Memory B cell (primary cell): Measurements from ENCODE around the gene CDH13.

ENCODE experiments used
- ATAC-seq: fragments of 150-1000 bp; cut with Tn5 transposase; 2 replicates; pipeline ENCODE4 v1.10.0; 2021; ENCODE audit warnings: low read depth, mild to moderate bottlenecking, moderate library complexity
- DNase-seq, 2 donors: peaks; one replicate each; pipeline ENCODE4 v3.0.0; 2022; ENCODE audit warnings: low spot score in 2 of 2
- H3K27ac Mint-ChIP-seq: one replicate; pipeline ENCODE4 v1.8.0; 2022; ENCODE audit warnings: mild to moderate bottlenecking, moderate library complexity, mixed read lengths
- H3K27me3 Mint-ChIP-seq: one replicate; pipeline ENCODE4 v1.8.0; 2022; ENCODE audit warnings: mixed read lengths
- H3K36me3 Mint-ChIP-seq: one replicate; pipeline ENCODE4 v1.8.0; 2022; ENCODE audit warnings: mild to moderate bottlenecking, mixed read lengths
- H3K4me1 Mint-ChIP-seq: one replicate; pipeline ENCODE4 v1.8.0; 2022; ENCODE audit warnings: mixed read lengths
- H3K4me3 Mint-ChIP-seq: one replicate; pipeline ENCODE4 v1.8.0; 2022; ENCODE audit warnings: mild to moderate bottlenecking, moderate library complexity, mixed read lengths
- H3K9me3 Mint-ChIP-seq: one replicate; pipeline ENCODE4 v1.8.0; 2022; ENCODE audit warnings: mixed read lengths

The CDH13 gene

GRCh38 chr16:83345846-83346640 is 719.3 kb downstream of the CDH13 start:
- H3K27ac Mint-ChIP-seq: no peak overlapping the region
- DNase-seq (no peak), ATAC-seq (no peak)
- H3K4me1 Mint-ChIP-seq: no peaks in the 10 kb centered on the region
- H3K27me3 Mint-ChIP-seq: peaks cover 7% of the 10 kb centered on the region
- H3K9me3 Mint-ChIP-seq: no peaks in the 10 kb centered on the region
- H3K4me3 Mint-ChIP-seq: no peak overlapping the region
- H3K36me3 Mint-ChIP-seq: no peaks in the 10 kb centered on the region

- DNase-seq: no peak
- Mint-ChIP-seq H3K9me3 (no peaks in the 10 kb centered on the region), H3K27ac (no peak overlapping the region), H3K36me3 (no peaks in the 10 kb centered on the region), H3K4me1 (no peaks in the 10 kb centered on the region), H3K27me3 (peaks cover 9% of the 10 kb centered on the region), H3K4me3 (no peak overlapping the region)
- no peak for ATAC-seq
Measured at GRCh38 chr16:83348991-83349390, 722.2 kb downstream of the CDH13 start.

GRCh38 chr16:83350481-83350880 is 723.7 kb downstream of the CDH13 start:
- Mint-ChIP-seq H3K4me3 (no peak overlapping the region), H3K9me3 (no peaks in the 10 kb centered on the region), H3K4me1 (peaks cover under 1% of the 10 kb centered on the region), H3K27ac (no peak overlapping the region), H3K36me3 (no peaks in the 10 kb centered on the region), H3K27me3 (peaks cover 10% of the 10 kb centered on the region)
- DNase-seq (no peak), ATAC-seq (no peak)

DNA sequence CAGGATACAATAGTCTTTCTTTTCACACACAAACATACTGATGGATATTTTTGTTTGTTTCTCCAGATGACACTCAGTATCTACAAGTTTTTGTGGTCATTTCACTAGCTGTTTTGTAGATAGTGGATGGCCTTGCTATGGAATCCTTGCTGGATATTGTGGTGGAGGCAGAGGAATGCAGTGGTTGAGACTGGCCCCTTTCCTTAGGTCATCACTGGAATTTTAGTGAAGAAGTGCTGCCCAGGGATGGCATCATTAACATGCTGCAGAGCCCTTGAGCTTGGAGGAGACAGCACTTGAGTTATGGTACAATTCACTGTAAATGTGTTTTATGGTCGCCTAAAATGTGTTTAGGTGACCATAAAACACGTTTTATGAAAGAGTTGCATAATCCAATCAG is 725.1 kb downstream of the CDH13 start:
- ATAC-seq: no peak
- Mint-ChIP-seq H3K4me3 (no peak overlapping the region), H3K4me1 (peaks cover 8% of the 10 kb centered on the region), H3K9me3 (no peaks in the 10 kb centered on the region), H3K36me3 (no peaks in the 10 kb centered on the region), H3K27ac (no peak overlapping the region), H3K27me3 (peaks cover 3% of the 10 kb centered on the region)
- no peak for DNase-seq

DNA sequence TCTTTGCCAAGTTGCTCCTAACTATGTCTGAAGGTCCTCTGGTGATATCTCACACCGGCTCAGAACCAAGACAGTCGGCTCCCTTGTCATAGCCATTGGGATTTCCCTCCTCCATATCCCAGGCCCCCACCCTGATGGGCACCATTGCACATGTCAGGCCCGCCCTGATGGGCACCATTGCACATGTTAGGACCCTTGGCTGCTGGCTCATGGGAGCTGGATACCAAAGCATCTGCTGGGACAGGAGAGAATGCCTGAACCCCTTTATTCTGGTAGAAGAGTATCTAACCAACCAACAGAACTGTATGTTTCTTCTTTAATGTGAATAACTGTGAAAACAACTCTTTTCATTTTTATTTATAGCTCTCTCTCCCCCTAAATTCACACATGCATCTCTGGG is 726.5 kb downstream of the CDH13 start:
- Mint-ChIP-seq H3K4me3 (no peak overlapping the region), H3K27ac (no peak overlapping the region), H3K36me3 (no peaks in the 10 kb centered on the region), H3K4me1 (peaks cover 8% of the 10 kb centered on the region), H3K9me3 (no peaks in the 10 kb centered on the region), H3K27me3 (peaks cover 3% of the 10 kb centered on the region)
- no peak for ATAC-seq
- no peak for DNase-seq

- Mint-ChIP-seq H3K27ac (no peak overlapping the region), H3K4me3 (no peak overlapping the region), H3K27me3 (peaks cover 3% of the 10 kb centered on the region), H3K4me1 (peaks cover 8% of the 10 kb centered on the region), H3K9me3 (no peaks in the 10 kb centered on the region), H3K36me3 (no peaks in the 10 kb centered on the region)
- ATAC-seq: no peak
- no peak for DNase-seq
Measured at GRCh38 chr16:83354015-83354414, 727.2 kb downstream of the CDH13 start.

GRCh38 chr16:83355570-83356218 is 728.9 kb downstream of the CDH13 start:
- DNase-seq (no peak), ATAC-seq (peak; percentile 47)
- Mint-ChIP-seq H3K4me1 (peaks cover 8% of the 10 kb centered on the region), H3K27ac (no peak overlapping the region), H3K4me3 (no peak overlapping the region), H3K27me3 (peaks cover 3% of the 10 kb centered on the region), H3K36me3 (no peaks in the 10 kb centered on the region), H3K9me3 (no peaks in the 10 kb centered on the region)

DNA sequence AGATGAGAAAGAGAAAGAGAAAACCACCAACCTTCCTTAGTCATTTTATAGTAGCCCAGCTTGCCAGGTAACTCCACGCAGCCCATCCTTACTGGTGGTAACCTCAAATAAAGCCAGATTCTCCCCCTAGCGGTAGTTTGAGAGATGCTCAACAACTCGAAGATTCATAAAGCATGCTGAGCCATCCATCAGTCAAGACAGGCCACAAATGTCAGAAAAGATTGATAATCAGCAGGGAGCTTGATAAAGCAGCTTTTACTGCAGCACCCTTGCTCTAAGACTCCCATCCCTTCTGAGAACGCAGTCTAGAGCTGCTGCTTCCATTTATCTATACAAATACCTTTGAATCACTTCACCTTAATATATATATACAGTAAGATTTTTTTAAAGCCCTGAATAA is 729.5 kb downstream of the CDH13 start:
- DNase-seq: peak; percentile 7 to 12
- Mint-ChIP-seq H3K9me3 (no peaks in the 10 kb centered on the region), H3K27ac (no peak overlapping the region), H3K36me3 (no peaks in the 10 kb centered on the region), H3K4me3 (no peak overlapping the region), H3K27me3 (peaks cover 3% of the 10 kb centered on the region), H3K4me1 (peaks cover 8% of the 10 kb centered on the region)
- ATAC-seq: peak; percentile 58

GRCh38 chr16:83356986-83357385 is 730.2 kb downstream of the CDH13 start:
- H3K36me3 Mint-ChIP-seq: no peaks in the 10 kb centered on the region
- H3K9me3 Mint-ChIP-seq: no peaks in the 10 kb centered on the region
- H3K27ac Mint-ChIP-seq: no peak overlapping the region
- peaks cover 8% of the 10 kb centered on the region for H3K4me1 Mint-ChIP-seq
- ATAC-seq (no peak), DNase-seq (no peak)
- H3K4me3 Mint-ChIP-seq: no peak overlapping the region
- peaks cover 3% of the 10 kb centered on the region for H3K27me3 Mint-ChIP-seq

DNA sequence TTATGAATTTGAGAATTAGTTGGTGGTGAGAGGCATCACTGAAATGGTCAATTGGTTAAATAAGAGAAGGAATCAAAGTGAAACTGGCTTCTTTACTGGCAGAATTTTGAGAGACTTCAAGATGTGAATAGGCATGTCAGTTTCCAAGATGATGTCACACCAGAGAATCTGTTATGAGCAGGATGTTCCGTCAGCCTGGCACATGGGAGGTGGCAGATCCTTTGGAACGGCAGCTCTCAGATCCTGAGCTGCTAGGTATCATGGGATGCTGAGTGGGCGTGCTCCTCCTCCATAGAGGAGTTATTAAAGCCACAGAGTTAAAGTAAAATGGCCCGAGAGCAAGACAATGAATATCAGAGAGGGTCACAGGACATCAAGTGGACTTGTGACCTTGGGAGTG is 736.8 kb downstream of the CDH13 start:
- ATAC-seq (no peak), DNase-seq (no peak)
- no peak overlapping the region for H3K4me3 Mint-ChIP-seq
- H3K36me3 Mint-ChIP-seq: no peaks in the 10 kb centered on the region
- no peak overlapping the region for H3K27ac Mint-ChIP-seq
- H3K9me3 Mint-ChIP-seq: no peaks in the 10 kb centered on the region
- peaks cover 4% of the 10 kb centered on the region for H3K27me3 Mint-ChIP-seq
- no peaks in the 10 kb centered on the region for H3K4me1 Mint-ChIP-seq

- DNase-seq (no peak), ATAC-seq (no peak)
- Mint-ChIP-seq H3K27ac (no peak overlapping the region), H3K4me3 (no peak overlapping the region), H3K36me3 (no peaks in the 10 kb centered on the region), H3K9me3 (no peaks in the 10 kb centered on the region), H3K4me1 (no peaks in the 10 kb centered on the region), H3K27me3 (peaks cover 9% of the 10 kb centered on the region)
Measured at GRCh38 chr16:83365166-83365565, 738.4 kb downstream of the CDH13 start.

DNA sequence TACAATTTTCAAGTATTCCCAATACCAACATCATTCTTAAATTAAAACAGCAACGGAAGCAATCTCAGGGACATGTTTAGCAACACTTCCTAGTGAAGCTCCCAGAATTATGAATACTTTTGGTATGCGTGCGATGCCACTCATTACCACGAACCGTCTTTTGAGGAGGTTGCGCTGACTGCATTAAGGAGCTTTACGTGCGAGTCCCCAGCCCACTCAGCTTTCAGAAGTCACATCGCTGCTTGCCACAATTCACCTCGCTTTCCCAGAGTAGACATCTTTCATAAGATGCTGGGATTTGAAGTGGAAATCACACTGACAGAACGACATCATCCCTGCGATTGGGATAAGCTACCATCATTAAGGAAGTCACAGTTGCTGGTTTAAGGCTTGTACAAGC is 739.5 kb downstream of the CDH13 start:
- H3K4me3 Mint-ChIP-seq: no peak overlapping the region
- ATAC-seq (no peak), DNase-seq (no peak)
- no peak overlapping the region for H3K27ac Mint-ChIP-seq
- H3K9me3 Mint-ChIP-seq: no peaks in the 10 kb centered on the region
- no peaks in the 10 kb centered on the region for H3K36me3 Mint-ChIP-seq
- H3K27me3 Mint-ChIP-seq: peaks cover 9% of the 10 kb centered on the region
- H3K4me1 Mint-ChIP-seq: no peaks in the 10 kb centered on the region

GRCh38 chr16:83374979-83375378 is 748.2 kb downstream of the CDH13 start:
- no peak overlapping the region for H3K27ac Mint-ChIP-seq
- peaks cover 5% of the 10 kb centered on the region for H3K27me3 Mint-ChIP-seq
- DNase-seq (no peak), ATAC-seq (no peak)
- no peak overlapping the region for H3K4me3 Mint-ChIP-seq
- no peaks in the 10 kb centered on the region for H3K4me1 Mint-ChIP-seq
- H3K9me3 Mint-ChIP-seq: no peaks in the 10 kb centered on the region
- H3K36me3 Mint-ChIP-seq: no peaks in the 10 kb centered on the region

DNA sequence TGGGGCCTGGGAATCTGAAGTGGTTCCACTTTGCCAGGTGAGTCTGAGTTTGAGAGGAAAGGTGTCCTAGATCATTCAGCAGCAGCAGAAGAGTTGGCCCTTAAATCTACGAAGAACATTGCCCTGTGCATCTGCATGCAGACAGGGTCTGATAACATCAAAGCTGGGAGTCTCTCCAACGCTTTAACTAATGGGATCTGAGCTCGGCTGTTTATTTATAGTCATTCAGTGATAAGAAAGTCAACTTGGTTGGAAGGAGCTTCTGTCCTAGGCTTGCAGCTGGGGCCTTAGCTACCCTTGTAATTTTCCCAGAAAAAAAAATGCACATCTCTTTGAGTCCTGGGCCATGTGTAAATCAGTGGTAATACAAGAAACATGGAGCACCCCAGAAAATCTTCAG is 763.0 kb downstream of the CDH13 start:
- Mint-ChIP-seq H3K36me3 (no peaks in the 10 kb centered on the region), H3K9me3 (peaks cover 6% of the 10 kb centered on the region), H3K4me3 (no peak overlapping the region), H3K27ac (no peak overlapping the region), H3K4me1 (no peaks in the 10 kb centered on the region), H3K27me3 (peaks cover 7% of the 10 kb centered on the region)
- no peak for ATAC-seq
- DNase-seq: no peak

DNA sequence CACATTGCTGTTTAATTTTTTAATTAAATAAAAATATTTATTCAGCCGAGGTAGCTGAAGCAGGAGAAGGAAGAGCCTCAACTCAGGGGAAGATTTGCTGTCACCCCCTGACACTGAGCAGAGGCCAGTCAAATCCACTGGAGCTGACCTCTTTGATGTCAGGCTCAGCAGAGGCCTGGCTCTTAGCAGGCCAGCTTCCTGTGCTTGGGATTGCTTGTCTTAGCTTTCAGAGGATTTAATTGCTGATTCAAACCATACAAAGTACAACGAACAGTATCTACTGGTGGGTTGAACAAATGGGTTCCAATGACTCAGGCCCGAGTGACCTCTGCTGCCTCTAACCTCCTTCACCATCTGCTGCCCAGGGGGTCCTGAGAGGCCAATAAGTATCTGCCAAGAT is 764.0 kb downstream of the CDH13 start:
- H3K27me3 Mint-ChIP-seq: peaks cover 7% of the 10 kb centered on the region
- H3K4me3 Mint-ChIP-seq: no peak overlapping the region
- ATAC-seq (no peak), DNase-seq (no peak)
- no peaks in the 10 kb centered on the region for H3K4me1 Mint-ChIP-seq
- H3K9me3 Mint-ChIP-seq: peaks cover 8% of the 10 kb centered on the region
- H3K36me3 Mint-ChIP-seq: no peaks in the 10 kb centered on the region
- H3K27ac Mint-ChIP-seq: no peak overlapping the region
